Activated effector memory CD4-positive, alpha-beta T cell treated with anti-CD3 and anti-CD28 coated beads, Interleukin-2, amount 50 U/mL, for 16 hours (primary cell): ENCODE measurements around the gene AK8.

ENCODE experiments used
- DNase-seq: peaks from one replicate; pipeline ENCODE4 v3.0.0-alpha.2; 2020

The AK8 gene, protein sequence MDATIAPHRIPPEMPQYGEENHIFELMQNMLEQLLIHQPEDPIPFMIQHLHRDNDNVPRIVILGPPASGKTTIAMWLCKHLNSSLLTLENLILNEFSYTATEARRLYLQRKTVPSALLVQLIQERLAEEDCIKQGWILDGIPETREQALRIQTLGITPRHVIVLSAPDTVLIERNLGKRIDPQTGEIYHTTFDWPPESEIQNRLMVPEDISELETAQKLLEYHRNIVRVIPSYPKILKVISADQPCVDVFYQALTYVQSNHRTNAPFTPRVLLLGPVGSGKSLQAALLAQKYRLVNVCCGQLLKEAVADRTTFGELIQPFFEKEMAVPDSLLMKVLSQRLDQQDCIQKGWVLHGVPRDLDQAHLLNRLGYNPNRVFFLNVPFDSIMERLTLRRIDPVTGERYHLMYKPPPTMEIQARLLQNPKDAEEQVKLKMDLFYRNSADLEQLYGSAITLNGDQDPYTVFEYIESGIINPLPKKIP

DNA sequence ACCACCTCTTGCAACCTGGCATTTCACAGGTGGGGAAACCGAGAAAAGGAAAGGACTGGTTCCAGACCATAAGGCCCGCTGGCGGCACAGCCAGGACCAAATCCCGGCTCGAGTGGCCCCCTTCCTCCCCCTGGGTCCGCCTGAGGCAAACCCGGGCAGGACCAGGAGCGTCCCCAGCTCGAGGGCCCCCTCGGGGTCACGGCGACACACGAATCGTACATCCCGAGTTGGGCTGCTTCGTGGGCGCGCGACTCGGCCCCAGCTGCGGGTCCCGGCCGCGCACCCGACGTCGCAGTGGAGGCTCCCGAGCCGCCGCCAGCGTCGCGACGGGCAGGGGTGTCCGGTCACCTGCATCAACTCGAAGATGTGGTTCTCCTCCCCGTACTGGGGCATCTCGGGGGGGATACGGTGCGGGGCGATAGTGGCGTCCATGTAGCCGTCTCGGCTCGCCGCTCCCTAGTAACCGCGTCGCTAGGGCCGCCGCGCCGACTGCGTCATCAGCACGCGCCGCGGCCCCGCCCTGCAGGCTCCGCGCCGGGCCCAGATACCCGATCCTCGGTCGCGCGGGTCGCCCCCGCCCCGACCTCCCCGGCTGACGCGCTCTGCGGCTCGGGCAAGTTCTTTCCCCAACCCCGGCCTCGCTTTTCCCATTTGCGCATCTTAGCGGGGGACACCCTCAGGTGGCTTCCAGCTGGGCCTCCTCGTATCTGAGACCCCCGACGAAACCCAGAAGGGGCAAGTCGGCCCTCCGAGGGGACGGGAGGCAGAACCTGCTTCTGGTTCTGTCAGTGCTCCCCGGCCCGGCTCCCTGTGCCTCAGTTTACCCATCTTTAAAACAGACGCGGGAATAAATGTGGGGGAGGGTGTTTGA, at the start of gene AK8:
TSS of gene AK8 (minus strand) at position 461 of the 871 bp plus-strand sequence. CDS start at position 432, 29 bp downstream.
- peak; percentile 92 for DNase-seq

DNA sequence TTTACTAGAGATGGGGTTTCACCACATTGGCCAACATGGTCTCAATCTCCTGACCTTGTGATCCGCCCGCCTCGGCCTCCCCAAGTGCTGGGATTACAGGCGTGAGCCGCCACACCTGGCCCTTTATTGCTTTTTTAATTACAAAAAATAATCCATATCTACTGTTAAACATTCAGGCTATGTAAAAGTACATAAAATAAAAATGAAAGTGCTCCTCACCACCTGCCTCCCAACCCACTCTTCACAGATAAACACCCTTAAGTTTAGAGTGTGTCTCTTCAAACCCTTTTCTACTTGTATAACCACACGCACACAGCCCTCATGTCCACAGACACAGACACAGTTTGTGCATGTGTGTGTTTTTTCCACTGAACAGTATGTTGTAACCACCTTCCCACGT, 49.6 kb upstream of the AK8 start:
- DNase-seq: no peak

DNA sequence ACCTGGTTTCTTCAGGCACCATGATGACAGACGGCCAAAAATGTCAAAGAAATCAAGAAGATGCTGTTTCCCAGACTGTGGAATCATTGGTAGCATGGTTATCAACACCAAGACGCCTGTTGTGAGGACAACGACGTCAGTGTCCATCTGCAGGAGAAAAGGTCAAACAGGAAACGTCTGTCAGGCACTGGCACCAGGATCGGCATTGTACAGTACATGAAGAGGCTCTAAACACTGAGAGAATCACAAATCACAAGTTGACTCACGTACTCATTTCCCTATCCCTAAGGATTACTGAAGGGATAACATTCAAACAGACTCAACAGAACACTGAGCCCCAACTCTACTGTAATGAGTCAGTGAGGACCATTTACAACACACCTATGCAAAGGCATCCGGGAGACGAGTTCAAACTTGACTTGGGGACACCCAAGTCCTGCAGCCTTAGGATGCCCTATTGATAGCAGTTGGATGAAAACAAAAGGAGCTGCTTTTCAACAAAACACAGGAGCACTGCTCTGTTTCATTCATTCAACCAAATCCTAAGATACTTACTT, 45.3 kb upstream of the AK8 start:
- DNase-seq: no peak

DNA sequence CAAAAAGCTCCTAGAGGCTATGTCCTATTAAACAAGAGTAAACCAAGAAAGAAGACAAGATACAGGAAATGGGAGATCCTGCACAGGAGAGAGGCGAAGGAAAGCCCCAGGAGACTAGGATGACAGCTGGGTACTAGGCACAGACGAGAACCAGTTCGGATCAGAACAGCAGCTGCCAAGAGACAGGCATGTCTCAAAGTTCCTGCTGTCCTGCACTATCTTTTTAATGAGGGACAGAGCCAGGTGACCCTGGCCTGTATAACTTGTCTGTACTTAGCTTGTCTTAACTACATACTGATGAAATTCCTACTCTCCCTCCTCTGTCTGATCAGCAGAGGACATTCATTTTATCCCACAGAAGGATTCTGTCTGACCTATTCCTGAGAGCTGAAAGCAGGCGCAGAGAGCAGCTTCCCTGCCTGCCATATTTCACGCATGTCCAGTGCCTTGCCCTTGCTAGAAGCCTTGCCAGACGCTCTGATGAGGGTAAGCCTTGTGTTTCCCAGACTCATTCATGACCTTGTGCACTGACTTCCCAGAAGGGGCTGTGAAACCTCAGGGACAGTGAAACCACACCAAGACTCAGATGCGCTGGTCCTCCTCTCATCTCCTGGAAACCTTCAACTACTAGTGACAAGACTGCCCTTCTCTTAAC, 41.7 kb upstream of the AK8 start:
- DNase-seq: no peak

- DNase-seq: no peak
Measured at GRCh38 chr9:132914924-132915323, 36.8 kb upstream of the AK8 start.

GRCh38 chr9:132912131-132912530, 34.0 kb upstream of the AK8 start:
- no peak for DNase-seq

GRCh38 chr9:132910376-132910775, 32.3 kb upstream of the AK8 start:
- DNase-seq: no peak

GRCh38 chr9:132909311-132909710, 31.2 kb upstream of the AK8 start:
- DNase-seq: no peak

DNA sequence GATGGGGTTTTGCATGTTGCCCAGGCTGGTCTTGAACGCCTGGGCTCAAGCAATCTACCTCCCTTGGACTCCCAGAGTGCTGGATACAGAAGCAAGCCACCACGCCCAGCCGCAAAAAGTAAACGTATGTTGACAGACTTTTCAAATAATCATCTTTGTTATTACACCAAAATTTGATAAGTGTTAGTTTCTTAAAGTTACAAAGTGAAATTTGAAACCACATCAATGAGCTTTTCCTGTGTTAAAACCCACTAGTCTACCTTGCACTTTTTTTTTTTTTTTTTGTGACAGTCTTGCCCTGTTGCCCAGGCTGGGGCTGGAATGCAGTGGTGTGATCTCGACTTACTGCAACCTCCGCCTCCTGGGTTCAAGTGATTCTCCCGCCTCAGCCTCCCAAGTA, 30.6 kb upstream of the AK8 start:
- DNase-seq: no peak

- no peak for DNase-seq
Measured at GRCh38 chr9:132905726-132906125, 27.6 kb upstream of the AK8 start.

- DNase-seq: no peak
Measured at GRCh38 chr9:132903574-132904492, 25.7 kb upstream of the AK8 start.

DNA sequence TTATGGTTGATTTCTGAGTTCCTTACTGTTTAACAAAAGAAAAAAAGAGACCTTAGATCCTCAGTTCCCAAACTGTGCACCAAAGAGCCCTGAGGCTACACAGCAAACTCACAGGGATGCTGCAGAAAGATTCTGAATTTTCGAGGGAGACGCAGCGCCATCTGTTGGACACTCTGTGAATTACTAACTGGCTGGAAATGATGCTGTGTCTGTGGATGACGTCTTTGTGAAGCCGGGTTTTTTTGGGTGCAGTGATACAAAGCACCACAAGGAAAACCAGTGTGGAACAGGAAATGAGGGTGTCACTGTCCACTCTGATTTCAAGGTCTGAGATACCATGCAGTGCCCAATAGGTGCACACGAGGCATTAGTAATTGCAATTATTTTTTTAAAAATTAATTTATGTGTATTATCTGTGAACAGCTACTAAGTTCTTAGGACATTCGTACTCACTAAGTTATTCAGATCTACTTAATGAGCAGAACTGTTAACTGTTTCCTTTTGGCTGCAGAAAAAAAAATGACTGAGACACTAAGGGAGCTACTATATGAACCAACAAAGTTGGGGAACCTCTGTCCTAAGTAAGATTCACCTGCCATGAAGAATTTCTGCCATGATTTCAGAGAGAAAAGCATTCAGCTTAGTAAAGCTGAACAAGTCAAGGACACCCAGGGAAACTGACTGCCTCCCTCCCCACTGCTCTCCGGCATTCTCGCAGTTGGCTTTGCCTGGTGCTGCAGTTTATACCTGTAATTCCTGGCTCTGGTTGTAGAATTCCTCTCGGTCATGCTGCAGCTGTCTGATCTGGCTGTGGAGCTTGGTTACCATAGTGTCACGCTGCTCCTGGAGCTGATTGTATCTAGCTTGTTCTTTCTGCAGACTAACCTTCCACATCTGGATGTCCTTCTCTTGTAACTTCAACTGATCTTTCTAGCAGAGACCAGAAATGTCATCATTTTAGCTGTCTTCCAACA, 24.1 kb upstream of the AK8 start:
- DNase-seq: peak; percentile 89

- no peak for DNase-seq
Measured at GRCh38 chr9:132898051-132898450, 20.0 kb upstream of the AK8 start.

DNA sequence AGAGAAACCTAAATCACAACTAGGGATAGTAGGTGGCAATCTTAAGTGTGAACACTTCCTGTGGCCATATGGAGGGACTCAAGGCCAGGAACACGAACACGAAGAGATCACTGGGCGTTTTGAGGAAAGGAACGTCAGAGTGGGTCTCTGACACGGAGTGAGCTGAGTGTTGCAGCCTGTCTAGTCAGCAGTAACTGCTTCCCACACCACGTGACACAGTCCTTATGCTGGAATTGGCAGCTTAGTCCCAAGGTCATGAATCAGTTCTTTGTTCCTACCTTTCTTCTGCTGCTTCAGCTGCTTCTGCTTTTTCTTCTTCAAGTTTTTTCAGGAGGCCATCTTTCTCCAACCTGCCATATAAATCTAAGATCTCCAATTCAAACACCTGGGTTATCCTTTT, 18.8 kb upstream of the AK8 start:
- no peak for DNase-seq

- DNase-seq: no peak
Measured at GRCh38 chr9:132896264-132896663, 18.2 kb upstream of the AK8 start.

DNA sequence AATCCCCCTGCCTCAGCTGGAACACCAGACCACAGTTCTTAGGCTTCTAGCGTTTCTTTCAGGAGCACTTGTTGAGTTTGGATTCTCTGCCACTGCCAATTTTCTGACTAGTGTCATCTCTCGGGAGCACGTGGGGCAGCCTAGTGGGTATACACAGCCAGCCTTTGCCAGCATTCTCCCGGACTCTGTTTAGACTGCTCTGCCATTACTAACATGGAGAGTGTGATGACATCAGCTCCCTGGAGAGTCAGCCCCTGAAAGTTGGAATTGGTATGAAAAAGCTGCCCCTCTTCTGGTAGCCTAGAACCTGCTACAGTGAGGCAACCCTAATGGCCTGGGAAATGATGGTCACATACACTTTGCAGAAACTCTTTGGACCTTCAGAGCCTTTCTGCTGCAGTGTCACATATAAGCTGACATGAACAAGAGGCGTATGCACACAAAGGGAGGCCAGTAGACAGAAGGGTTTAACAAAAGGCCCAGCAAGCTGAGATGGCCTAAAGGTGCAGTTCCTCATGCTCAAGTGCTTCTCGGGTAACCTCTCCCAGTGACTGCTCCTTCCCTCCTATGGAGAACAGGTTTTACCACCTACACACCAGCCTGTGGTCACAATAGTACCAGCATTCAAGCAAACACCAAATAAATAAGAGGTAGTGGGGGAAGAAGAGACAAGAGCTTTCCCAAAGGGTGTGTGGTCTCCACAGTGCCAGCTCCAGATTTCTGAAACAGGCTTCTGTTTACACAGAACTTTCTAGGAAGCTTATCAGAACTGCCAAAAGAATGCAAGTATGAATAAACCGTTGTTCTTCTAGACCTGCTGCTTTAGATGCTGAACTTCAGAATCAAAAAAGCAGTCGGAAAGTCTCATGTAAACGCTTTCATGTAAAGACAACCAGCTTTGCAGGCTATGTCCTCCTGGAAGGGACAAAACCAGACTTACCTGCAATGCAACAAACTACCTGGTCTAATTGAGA, 17.1 kb upstream of the AK8 start:
- DNase-seq: no peak

DNA sequence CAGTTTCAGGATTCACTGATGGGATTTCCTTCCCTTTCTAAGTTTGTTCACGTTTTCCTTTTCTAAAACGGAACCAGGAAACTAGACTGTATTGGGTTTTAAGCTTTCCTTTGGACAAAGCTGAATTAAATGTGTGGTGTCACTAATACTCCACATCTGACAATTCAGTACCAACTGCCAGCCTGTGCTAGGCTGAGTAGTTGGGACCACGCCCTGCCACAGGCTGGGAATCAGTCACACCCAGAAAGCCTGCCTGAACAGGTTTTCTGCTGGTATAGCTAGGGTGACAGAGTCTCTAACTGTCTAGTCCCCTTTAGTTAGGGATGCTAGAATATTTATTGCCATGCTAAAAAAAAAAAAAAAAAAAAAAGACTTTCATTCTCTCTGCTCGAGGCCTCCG, 16.3 kb upstream of the AK8 start:
- no peak for DNase-seq

GRCh38 chr9:132892400-132892799, 14.3 kb upstream of the AK8 start:
- peak; percentile 31 for DNase-seq

- DNase-seq: no peak
Measured at GRCh38 chr9:132888151-132888550, 10.1 kb upstream of the AK8 start.
